Spleen (tissue), 7 donors: ENCODE measurements around the gene XPC.

Source experiments
- POLR2A ChIP-seq, 3 donors: fragments of 450-650 bp; IDR thresholded peaks; one replicate each; pipeline ENCODE4 v1.5.1; 2017; ENCODE audit warnings: antibody characterized with exemption in 3 of 3, mild to moderate bottlenecking in 1 of 3
- TF ChIP-seq, protein P1 (sequence below), 11 experiments: fragments of 200-600 bp in 7 of 11; fragments of 450-650 bp in 4 of 11; sonication (generic) in 4 of 11; IDR thresholded peaks in 8 of 11; conservative IDR thresholded peaks in 3 of 11; 1 replicate in 7 of 11; 2 replicates in 4 of 11; pipeline versions ENCODE4 v1.4.0 to v1.8.0; 2016 to 2021; ENCODE audit warnings: antibody characterized with exemption in 11 of 11, inconsistent platforms in 4 of 11, mild to moderate bottlenecking in 1 of 11
- donor health status: DM: no; HTN: no; CAD: no; lungs with moderate emphysema.
- donor health status: DM: no; HTN: no; CAD: no.
- donor health status: DM: no; HTN: no; CAD: no.

DNA sequence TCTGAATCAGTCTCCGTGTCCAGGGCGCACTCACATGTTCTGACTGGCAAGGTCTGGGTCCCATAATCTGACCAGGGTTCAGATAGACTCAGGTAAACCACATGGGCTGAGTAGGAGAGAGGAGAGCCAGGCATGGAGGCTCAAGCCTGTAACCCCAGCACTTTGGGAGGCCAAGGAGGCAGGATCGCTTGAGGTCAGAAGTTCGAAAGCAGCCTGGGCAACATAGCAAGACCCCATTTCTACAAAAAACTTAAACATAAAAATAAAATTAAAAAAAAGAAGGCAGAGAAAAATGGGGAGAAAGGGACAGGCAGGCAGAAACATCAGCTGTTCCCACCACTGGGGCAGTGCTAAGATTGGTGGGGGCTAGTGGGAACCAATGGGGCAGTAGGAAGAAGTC, 48.2 kb downstream of the XPC start:
- TF ChIP-seq POLR2A (IDR thresholded peaks at IDR 0.05) = no peak
- TF ChIP-seq, protein P1, sequence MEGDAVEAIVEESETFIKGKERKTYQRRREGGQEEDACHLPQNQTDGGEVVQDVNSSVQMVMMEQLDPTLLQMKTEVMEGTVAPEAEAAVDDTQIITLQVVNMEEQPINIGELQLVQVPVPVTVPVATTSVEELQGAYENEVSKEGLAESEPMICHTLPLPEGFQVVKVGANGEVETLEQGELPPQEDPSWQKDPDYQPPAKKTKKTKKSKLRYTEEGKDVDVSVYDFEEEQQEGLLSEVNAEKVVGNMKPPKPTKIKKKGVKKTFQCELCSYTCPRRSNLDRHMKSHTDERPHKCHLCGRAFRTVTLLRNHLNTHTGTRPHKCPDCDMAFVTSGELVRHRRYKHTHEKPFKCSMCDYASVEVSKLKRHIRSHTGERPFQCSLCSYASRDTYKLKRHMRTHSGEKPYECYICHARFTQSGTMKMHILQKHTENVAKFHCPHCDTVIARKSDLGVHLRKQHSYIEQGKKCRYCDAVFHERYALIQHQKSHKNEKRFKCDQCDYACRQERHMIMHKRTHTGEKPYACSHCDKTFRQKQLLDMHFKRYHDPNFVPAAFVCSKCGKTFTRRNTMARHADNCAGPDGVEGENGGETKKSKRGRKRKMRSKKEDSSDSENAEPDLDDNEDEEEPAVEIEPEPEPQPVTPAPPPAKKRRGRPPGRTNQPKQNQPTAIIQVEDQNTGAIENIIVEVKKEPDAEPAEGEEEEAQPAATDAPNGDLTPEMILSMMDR (IDR thresholded peaks at IDR 0.05 in 8 of 11, conservative IDR thresholded peaks at IDR 0.05 in 3 of 11) = no peak
